Measurements from ENCODE around the gene PPP1R10. TPM values are rescaled to one million over a fixed set of nuclear protein-coding genes. Genes with fewer than 3 reads are reported as not detected.

PPP1R10 gene
- polyA plus RNA-seq, 1 donor (not counting 4 experiments of a cell fraction or from before 2014, with no cell fraction given): 36.6 TPM

DNA sequence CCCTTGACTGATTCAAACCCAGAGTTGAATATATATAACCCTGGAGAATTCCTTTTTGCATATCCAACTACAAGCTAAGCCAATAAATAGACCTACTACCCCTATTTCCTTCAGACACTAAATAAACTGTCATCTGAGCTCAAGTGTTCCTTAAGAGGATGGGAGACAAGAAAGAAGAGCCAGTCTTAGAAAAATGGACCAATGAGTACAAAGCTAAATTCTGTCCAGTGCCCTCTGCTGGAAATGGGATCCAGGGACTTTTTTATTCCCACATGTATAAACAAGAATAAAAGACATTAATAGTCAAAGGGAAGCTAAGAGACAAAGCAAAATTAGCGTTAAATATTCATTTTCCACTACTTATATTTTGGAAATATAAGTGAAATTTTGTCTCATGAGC is 4.8 kb downstream of the PPP1R10 start:
- Histone ChIP-seq H4K20me1 (ENCODE audit: control insufficient read depth, extremely low read depth, insufficient read depth, low read length) (peaks cover 8% of the 10 kb centered on the region), H3K27me3 (ENCODE audit: control insufficient read depth, extremely low read depth, insufficient read depth, low read length) (no peaks in the 10 kb centered on the region), H3K79me2 (ENCODE audit: control insufficient read depth, insufficient read depth, low read length) (peaks cover 37% of the 10 kb centered on the region), H3K27ac (ENCODE audit: control insufficient read depth, insufficient read depth, low read length) (no peak overlapping the region), H3K4me2 (ENCODE audit: control insufficient read depth, extremely low read depth, insufficient read depth, low read depth, low read length) (no peak overlapping the region), H3K4me3 (ENCODE audit: control insufficient read depth in 2 of 3, extremely low read depth in 1 of 3, insufficient read depth in 2 of 3, low read depth in 1 of 3, low read length in 3 of 3) (no peak overlapping the region), H3K4me1 (ENCODE audit: control insufficient read depth, extremely low read depth, insufficient read depth, low read length) (peaks cover 24% of the 10 kb centered on the region), H3K9ac (ENCODE audit: control insufficient read depth, extremely low read depth, insufficient read depth, low read length) (no peak overlapping the region), H2AFZ (ENCODE audit: control insufficient read depth, low read length) (no peak overlapping the region), H3K9me1 (ENCODE audit: control insufficient read depth, extremely low read depth, insufficient read depth, low read length) (peaks cover 3% of the 10 kb centered on the region), H3K9me3 (ENCODE audit: control insufficient read depth, low read depth, low read length) (no peaks in the 10 kb centered on the region), H3K36me3 (ENCODE audit: control insufficient read depth in 2 of 2, extremely low read depth in 1 of 2, insufficient read depth in 2 of 2, low read length in 2 of 2) (peaks cover 15 to 41% of the 10 kb centered on the region in 2 experiments)
- dilution Hi-C loops (cut with MboI; ENCODE audit: extremely low pct_ligation_motif_present, low sequenced_read_pairs): no loop called here
- no peak for DNase-seq (ENCODE audit: low read depth, low spot score)
- FAIRE-seq: no peak
- TF ChIP-seq, protein P1, sequence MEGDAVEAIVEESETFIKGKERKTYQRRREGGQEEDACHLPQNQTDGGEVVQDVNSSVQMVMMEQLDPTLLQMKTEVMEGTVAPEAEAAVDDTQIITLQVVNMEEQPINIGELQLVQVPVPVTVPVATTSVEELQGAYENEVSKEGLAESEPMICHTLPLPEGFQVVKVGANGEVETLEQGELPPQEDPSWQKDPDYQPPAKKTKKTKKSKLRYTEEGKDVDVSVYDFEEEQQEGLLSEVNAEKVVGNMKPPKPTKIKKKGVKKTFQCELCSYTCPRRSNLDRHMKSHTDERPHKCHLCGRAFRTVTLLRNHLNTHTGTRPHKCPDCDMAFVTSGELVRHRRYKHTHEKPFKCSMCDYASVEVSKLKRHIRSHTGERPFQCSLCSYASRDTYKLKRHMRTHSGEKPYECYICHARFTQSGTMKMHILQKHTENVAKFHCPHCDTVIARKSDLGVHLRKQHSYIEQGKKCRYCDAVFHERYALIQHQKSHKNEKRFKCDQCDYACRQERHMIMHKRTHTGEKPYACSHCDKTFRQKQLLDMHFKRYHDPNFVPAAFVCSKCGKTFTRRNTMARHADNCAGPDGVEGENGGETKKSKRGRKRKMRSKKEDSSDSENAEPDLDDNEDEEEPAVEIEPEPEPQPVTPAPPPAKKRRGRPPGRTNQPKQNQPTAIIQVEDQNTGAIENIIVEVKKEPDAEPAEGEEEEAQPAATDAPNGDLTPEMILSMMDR (optimal IDR thresholded peaks at IDR 0.05 in 1 of 3, IDR thresholded peaks at IDR 0.05 in 1 of 3, conservative IDR thresholded peaks at IDR 0.05 in 1 of 3; ENCODE audit: extremely low read depth in 1 of 3, insufficient read depth in 2 of 3, low read length in 3 of 3): peak in 2 of 3 experiments; percentile 24 to 30
- no peak for TF ChIP-seq EZH2 (IDR thresholded peaks at IDR 0.05; ENCODE audit: low read length)

GRCh38 chr6:30611856-30612194 is 5.2 kb downstream of the PPP1R10 start:
- Histone ChIP-seq H2AFZ (ENCODE audit: control insufficient read depth, low read length) (no peak overlapping the region), H3K4me2 (ENCODE audit: control insufficient read depth, extremely low read depth, insufficient read depth, low read depth, low read length) (no peak overlapping the region), H3K4me1 (ENCODE audit: control insufficient read depth, extremely low read depth, insufficient read depth, low read length) (peaks cover 24% of the 10 kb centered on the region), H3K9me3 (ENCODE audit: control insufficient read depth, low read depth, low read length) (no peaks in the 10 kb centered on the region), H3K36me3 (ENCODE audit: control insufficient read depth in 2 of 2, extremely low read depth in 1 of 2, insufficient read depth in 2 of 2, low read length in 2 of 2) (peaks cover 15 to 41% of the 10 kb centered on the region in 2 experiments), H3K27ac (ENCODE audit: control insufficient read depth, insufficient read depth, low read length) (no peak overlapping the region), H3K27me3 (ENCODE audit: control insufficient read depth, extremely low read depth, insufficient read depth, low read length) (no peaks in the 10 kb centered on the region), H3K79me2 (ENCODE audit: control insufficient read depth, insufficient read depth, low read length) (peaks cover 35% of the 10 kb centered on the region), H3K9me1 (ENCODE audit: control insufficient read depth, extremely low read depth, insufficient read depth, low read length) (peaks cover 3% of the 10 kb centered on the region), H4K20me1 (ENCODE audit: control insufficient read depth, extremely low read depth, insufficient read depth, low read length) (peaks cover 8% of the 10 kb centered on the region), H3K9ac (ENCODE audit: control insufficient read depth, extremely low read depth, insufficient read depth, low read length) (no peak overlapping the region), H3K4me3 (ENCODE audit: control insufficient read depth in 2 of 3, extremely low read depth in 1 of 3, insufficient read depth in 2 of 3, low read depth in 1 of 3, low read length in 3 of 3) (no peak overlapping the region)
- FAIRE-seq (no peak), DNase-seq (ENCODE audit: low read depth, low spot score) (no peak)
- dilution Hi-C loops (cut with MboI; ENCODE audit: extremely low pct_ligation_motif_present, low sequenced_read_pairs): no loop called here
- no peak for TF ChIP-seq EZH2 (IDR thresholded peaks at IDR 0.05; ENCODE audit: low read length)
- TF ChIP-seq, protein P1 (optimal IDR thresholded peaks at IDR 0.05 in 1 of 3, IDR thresholded peaks at IDR 0.05 in 1 of 3, conservative IDR thresholded peaks at IDR 0.05 in 1 of 3; ENCODE audit: extremely low read depth in 1 of 3, insufficient read depth in 2 of 3, low read length in 3 of 3): no peak

Data from keratinocyte (primary cell).